ENCODE results near the gene MYL2.
A peak's percentile ranks its signal among the peaks of the same experiment; 100 is the strongest.

DNA sequence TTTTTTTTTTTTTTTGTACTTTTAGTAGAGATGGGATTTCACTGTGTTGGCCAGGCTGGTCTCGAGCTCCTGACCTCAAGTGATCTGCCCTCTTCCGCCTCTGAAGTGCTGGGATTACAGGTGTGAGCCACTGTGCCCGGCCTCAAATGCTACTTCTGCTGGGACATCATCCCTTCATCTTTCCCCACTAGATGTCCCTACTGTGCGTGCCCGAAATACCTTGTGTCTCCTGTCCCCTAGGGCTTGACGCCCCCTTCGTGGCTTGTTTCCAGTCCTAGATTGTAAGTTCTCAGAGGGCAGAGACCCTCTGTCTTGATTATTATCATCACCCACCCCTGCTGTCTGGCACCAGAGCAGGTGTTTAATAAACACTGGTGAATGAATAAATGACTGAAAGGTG, 58.6 kb downstream of the MYL2 start:
- TF ChIP-seq JUN (IDR thresholded peaks at IDR 0.05) (no peak), EP300 (IDR thresholded peaks at IDR 0.05) (no peak), RAD21 (conservative IDR thresholded peaks at IDR 0.05 in 1 of 2, IDR thresholded peaks at IDR 0.05 in 1 of 2) (no peak), ESRRA (IDR thresholded peaks at IDR 0.05; ENCODE audit: borderline replicate concordance, low read length) (no peak)
- TF ChIP-seq, protein P1, sequence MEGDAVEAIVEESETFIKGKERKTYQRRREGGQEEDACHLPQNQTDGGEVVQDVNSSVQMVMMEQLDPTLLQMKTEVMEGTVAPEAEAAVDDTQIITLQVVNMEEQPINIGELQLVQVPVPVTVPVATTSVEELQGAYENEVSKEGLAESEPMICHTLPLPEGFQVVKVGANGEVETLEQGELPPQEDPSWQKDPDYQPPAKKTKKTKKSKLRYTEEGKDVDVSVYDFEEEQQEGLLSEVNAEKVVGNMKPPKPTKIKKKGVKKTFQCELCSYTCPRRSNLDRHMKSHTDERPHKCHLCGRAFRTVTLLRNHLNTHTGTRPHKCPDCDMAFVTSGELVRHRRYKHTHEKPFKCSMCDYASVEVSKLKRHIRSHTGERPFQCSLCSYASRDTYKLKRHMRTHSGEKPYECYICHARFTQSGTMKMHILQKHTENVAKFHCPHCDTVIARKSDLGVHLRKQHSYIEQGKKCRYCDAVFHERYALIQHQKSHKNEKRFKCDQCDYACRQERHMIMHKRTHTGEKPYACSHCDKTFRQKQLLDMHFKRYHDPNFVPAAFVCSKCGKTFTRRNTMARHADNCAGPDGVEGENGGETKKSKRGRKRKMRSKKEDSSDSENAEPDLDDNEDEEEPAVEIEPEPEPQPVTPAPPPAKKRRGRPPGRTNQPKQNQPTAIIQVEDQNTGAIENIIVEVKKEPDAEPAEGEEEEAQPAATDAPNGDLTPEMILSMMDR (IDR thresholded peaks at IDR 0.05), result peak; percentile 35
